ENCODE measurements around the gene CTSG.
"Not testable (repeated sequence)": the region's sequence is repeated elsewhere in the genome, so short reads cannot be mapped to it uniquely, and the experiment has no call there.

CTSG gene

DNA sequence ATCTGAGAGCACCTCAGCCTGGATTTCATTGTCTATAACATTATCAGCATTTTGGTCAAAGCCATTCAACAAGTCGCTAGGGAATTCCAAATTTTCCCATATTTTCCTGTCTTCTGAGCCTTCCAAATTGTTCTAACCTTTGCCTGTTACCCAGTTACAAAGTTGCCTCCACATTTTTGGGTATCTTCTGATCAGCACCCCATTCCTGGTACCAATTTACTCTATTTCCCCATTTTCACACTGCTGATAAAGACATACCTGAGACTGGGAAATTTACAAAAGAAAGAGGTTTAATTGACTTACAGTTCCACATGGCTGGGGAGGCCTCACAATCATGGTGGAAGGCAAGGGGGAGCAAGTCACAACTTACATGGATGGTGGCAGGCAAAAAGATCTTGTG lies 27.0 kb downstream of the CTSG start:
- not testable (repeated sequence) for DNase-seq (ENCODE audit: low read depth, low spot score)

DNA sequence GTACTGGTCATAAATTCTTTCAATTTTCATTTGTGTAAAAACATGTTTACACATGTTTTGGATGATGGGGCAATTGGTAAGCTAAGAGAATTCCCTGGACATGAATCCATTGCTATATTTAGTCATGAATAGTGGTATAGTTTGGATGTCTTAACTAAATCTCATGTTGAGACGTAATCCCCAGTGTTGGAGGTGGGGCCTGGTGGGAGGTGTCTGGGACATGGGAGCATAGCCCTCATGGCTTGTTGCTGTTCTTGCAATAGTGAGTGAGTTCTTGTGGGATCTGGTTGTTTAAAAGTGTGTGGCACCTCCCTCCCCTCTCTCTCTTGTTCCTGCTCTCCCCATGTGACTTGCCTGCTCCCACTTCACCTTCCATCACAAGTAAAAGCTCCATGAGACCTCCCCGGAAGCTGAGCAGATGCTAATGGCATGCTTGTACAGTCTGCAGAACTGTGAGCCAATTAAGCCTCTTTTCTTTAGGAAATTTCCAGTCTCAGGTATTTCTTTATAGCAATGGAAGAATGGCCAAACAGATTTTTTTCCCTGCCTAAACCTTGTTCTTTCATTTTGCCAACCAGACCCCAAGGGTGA lies 33.6 kb downstream of the CTSG start:
- no peak for DNase-seq (ENCODE audit: low read depth, low spot score)

- DNase-seq (ENCODE audit: low read depth, low spot score) = no peak
Observed at GRCh38 chr14:24535737-24536136, 40.3 kb downstream of the CTSG start.

GRCh38 chr14:24534286-24534685 lies 41.8 kb downstream of the CTSG start:
- no peak for DNase-seq (ENCODE audit: low read depth, low spot score)

DNA sequence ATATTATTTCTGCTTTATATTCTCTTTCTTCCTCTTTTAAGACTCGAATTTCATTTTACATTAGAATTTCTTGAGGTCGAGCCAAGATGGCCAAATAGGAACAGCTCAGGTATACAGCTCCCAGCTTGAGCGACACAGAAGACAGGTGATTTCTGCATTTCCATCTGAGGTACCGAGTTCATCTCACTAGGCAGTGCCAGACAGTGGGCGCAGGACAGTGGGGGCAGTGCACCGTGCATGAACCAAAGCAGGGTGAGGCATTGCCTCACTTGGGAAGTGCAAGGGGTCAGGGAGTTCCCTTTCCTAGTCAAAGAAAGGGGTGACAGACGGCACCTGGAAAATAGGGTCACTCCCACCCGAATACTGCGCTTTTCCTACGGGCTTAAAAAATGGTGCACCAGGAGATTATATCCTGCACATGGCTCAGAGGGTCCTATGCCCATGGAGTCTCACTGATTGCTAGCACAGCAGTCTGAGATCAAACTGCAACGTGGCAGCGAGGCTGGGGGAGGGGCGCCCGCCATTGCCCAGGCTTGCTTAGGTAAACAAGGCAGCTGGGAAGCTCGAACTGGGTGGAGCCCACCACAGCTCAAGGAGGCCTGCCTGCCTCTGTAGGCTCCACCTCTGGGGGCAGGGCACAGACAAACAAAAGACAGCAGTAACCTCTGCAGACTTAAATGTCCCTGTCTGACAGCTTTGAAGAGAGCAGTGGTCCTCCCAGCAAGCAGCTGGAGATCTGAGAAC lies 50.0 kb downstream of the CTSG start:
- DNase-seq (ENCODE audit: low read depth, low spot score) = not testable (repeated sequence)

Measured in astrocyte of the hippocampus (primary cell).